A673 (cell line): ENCODE results near the gene EIF3A.

Experiments used
- EZH2 ChIP-seq: fragments of 200-600 bp; sonication (generic); IDR thresholded peaks from 2 replicates; pipeline ENCODE4 v1.6.1; 2017; ENCODE audit warnings: borderline replicate concordance, low read depth, mild to moderate bottlenecking, mixed read lengths, antibody characterized with exemption, low read length; ENCODE audit not compliant: poor library complexity, severe bottlenecking
- TF ChIP-seq, protein P1 (sequence below): fragments of 300-800, 200-600 bp; sonication (generic); conservative IDR thresholded peaks from 2 replicates; pipeline ENCODE4 v1.5.1; 2017; ENCODE audit warnings: low read depth, mild to moderate bottlenecking, antibody characterized with exemption, low read length, moderate library complexity, mixed read lengths

DNA sequence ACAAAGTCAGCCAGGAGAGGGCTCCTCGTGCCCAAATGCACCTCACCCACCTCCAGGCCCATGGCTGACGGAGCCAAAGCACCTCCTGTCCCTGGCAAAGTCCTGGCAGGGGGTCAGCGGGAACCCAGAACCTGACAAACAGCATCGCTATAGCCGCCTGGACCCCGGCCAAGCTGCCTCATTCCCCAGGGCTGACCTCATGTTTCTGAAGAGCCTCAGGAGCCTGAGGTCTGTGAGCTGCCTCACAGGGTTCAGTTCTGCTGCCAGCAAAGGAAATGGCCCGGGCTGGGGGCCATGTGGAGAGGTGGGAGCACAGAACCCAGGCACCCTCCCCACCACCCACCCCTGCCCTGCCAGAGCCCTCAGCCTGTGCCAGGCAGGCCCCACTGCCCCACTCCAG is 55.3 kb downstream of the EIF3A start:
- TF ChIP-seq, protein P1, sequence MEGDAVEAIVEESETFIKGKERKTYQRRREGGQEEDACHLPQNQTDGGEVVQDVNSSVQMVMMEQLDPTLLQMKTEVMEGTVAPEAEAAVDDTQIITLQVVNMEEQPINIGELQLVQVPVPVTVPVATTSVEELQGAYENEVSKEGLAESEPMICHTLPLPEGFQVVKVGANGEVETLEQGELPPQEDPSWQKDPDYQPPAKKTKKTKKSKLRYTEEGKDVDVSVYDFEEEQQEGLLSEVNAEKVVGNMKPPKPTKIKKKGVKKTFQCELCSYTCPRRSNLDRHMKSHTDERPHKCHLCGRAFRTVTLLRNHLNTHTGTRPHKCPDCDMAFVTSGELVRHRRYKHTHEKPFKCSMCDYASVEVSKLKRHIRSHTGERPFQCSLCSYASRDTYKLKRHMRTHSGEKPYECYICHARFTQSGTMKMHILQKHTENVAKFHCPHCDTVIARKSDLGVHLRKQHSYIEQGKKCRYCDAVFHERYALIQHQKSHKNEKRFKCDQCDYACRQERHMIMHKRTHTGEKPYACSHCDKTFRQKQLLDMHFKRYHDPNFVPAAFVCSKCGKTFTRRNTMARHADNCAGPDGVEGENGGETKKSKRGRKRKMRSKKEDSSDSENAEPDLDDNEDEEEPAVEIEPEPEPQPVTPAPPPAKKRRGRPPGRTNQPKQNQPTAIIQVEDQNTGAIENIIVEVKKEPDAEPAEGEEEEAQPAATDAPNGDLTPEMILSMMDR = no peak
- TF ChIP-seq EZH2 = no peak
